GM08714 (cell line): ENCODE data around the gene EIF2B4.
A peak's percentile ranks its signal among the peaks of the same experiment; 100 is the strongest.

Experiments used
- H3K4me3 ChIP-seq: fragments of 200-500 bp; sonication (Bioruptor generic); 2 replicates; pipeline ENCODE4 v1.5.1; 2014; ENCODE audit warnings: mild to moderate bottlenecking, low read length, inconsistent platforms
- ZNF274 ChIP-seq: IDR thresholded peaks from 2 replicates; pipeline ENCODE4 v1.6.1; 2012; ENCODE audit warnings: mild to moderate bottlenecking, low read depth, low read length

Gene EIF2B4

DNA sequence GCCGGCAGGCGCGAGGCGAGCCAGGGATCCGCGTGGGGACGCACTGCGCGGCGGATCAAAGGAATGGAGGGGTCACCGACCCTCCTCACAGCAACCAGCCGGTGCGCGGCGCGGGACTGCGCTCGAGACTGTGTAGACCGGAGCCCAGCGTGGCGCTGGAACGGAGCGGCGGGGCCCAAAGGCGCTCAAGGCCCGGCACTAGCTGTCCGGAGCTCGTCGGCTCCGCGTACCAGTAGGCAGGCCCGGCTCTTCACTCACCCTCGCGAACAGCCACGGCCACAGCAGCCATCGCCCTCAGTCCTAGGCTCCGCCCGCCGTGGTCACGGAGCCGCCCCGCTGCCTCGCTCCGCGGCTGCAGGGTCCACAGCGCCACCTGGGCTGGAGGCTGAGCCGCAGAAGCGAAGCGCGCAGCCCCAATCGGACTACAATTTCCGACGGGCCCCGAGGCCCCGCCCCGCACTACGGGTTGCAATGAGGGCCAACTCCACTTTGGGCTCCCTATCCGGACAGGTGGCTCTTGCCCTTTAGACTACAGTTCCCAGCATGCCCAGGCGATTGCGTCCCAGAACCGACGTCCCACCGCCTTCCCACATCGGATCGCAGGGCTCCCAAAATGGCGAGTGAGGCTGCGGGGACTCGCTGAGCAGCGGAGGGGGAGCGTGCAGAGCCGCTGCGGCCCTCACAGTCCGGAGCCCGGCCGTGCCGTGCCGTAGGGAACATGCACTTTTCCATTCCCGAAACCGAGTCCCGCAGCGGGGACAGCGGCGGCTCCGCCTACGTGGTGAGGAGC, at the start of gene EIF2B4, which contains the start of gene SNX17:
EIF2B4 (minus strand) TSS at position 313 of the 790 bp plus-strand sequence; CDS start at position 289, 24 bp downstream.
SNX17 (plus strand) TSS at position 591 of the 790 bp plus-strand sequence; CDS start at position 719, 128 bp downstream.
- no peak for TF ChIP-seq ZNF274

GRCh38 chr2:27416151-27416550, 46.0 kb upstream of the EIF2B4 start:
- no peak for TF ChIP-seq ZNF274
- H3K4me3 ChIP-seq, result no peak overlapping the region

More for the DNA sequence above, at the start of gene EIF2B4, which contains the start of gene SNX17:
- H3K4me3 ChIP-seq, result peak within 1 kb of the TSS; percentile 73

DNA sequence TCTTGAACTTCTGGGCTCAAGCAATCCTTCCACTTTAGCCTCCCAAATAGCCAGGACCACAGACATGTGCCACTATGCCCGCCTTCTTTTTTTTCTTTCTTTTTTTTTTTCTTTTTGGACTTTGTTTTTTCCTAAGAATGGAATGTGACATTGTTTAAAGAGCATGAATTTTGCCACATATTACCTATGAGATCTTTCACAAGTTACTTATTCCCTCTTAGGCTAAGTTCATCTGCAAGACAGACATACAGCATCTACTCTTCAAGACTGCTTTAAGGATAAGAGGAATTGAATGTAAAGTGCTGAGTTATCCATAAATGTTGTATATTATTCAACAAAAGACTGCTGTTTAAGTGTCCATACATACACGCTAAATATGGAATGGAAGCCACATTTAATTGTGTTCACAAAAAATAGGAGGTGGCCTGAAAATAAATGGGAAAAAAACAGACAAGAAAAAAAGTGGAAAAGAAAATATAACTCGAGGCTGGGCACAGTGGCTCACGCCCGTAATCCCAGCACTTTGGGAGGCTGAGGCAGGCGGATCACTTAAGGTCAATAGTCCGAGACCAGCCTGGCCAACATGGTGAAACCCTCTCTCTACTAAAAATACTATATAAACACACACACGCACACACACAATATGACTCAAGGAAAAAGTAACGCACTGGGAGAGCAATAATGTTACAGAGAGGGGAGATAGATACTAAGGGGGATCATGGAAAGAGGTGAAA, 42.4 kb upstream of the EIF2B4 start:
- TF ChIP-seq ZNF274, result no peak
- H3K4me3 ChIP-seq, result no peak overlapping the region

GRCh38 chr2:27409321-27410073, 39.4 kb upstream of the EIF2B4 start, which contains the start of gene PPM1G:
PPM1G (minus strand) TSS chr2:27409591; CDS start chr2:27409422, 169 bp downstream.
- no peak for TF ChIP-seq ZNF274
- peak within 1 kb of the TSS; percentile 90 for H3K4me3 ChIP-seq

DNA sequence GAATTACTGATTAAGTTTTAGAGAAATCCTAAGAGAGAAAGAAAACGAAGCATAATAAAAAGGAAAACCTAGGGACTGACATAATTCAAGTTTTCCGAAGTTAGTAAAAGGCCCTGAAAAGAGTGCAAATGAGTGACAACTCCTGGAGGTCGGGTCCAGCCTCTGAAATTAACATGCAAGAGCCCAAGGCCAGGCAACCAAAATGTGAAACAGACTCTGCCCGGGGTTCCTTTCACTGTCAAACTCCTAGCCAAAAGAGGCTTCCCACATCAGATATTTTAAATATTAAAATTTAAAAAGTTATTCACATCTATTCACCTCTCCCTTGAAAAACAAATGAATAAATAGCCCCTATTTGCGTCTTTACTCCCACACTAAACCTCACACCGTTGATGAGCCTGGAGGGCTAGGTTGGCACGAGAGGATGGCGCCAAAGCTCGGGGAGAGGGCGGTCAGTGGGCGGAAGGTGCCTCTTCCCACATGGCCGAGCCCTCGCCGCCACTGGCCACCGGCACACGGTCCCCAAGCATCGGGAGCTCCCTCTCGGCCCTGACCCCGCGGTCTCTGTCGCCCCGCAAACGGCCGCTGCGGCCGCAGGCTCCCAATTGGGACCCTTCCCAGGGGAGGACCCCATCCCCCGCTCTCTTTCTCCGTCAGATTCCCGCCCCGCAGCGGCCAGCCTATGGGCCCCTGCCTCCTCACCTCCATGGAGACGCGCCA, 38.6 kb upstream of the EIF2B4 start:
- TF ChIP-seq ZNF274, result no peak
- H3K4me3 ChIP-seq, result peak overlapping the region; percentile 90

GRCh38 chr2:27407798-27408491, 37.8 kb upstream of the EIF2B4 start:
- no peak for TF ChIP-seq ZNF274
- H3K4me3 ChIP-seq, result peak overlapping the region; percentile 90

DNA sequence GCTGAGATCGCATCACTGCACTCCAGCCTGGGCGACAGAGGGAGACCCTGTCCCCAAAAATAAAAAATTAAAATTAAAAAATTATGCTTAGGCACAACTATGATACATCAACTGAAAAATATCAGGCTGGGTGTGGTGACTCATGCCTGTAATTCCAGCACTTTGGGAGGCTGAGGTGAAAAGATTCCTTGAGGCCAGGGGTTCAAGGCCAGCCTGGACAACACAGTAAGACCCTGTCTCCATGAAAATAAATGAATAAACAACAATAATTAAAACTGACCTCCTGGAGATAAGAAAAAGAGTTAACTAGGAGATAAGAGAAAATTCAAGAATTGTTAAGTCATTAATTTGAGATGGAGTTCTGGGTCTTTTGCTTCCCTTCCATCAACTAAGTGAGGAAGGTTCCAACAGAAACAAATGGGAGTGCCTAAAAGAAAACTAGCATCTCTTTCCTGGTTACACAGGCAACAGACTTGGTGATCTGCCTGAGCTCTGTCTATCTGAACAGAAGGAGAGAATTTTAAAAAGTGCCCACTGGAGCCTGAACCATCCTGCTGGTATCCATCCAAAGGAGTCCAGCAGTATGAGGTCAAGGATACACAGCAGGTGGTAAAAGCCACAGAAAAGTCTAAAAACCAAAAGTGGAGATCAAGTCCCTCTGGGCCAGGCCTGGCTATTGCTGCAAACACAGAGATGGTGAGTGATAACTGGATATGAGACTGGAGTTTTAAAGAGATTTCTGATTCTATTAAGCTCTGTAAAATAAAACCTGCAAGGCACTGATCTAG, 30.4 kb upstream of the EIF2B4 start:
- no peak for TF ChIP-seq ZNF274
- H3K4me3 ChIP-seq, result no peak overlapping the region

GRCh38 chr2:27398962-27399361, 28.8 kb upstream of the EIF2B4 start:
- no peak overlapping the region for H3K4me3 ChIP-seq

DNA sequence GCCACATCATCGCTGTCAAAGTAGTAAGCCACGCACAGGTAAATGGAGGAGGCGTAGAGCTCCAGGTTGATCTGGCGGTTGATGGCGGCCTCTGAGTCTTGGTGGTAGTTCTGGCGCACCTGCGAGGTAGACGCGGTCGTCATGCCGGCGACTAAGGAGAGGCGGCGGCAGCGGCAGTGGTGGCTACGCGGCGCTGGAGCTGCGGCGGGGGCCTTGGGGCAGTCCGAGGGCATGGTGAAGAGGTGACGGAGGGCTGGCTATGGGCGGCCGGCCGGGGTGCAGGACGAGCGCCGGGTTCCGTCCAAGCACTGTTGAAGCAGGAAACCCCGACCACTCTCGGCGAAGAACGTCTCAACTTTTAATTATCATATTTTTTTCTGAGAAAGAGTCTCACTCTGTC, 23.1 kb upstream of the EIF2B4 start:
- H3K4me3 ChIP-seq, result no peak overlapping the region
- TF ChIP-seq ZNF274, result no peak

More at GRCh38 chr2:27398962-27399361, 28.8 kb upstream of the EIF2B4 start:
- no peak for TF ChIP-seq ZNF274

GRCh38 chr2:27390822-27391679, 20.9 kb upstream of the EIF2B4 start:
- H3K4me3 ChIP-seq, result no peak overlapping the region
- TF ChIP-seq ZNF274, result no peak

- H3K4me3 ChIP-seq, result no peak overlapping the region
- no peak for TF ChIP-seq ZNF274
Measured at GRCh38 chr2:27381577-27382181, 11.5 kb upstream of the EIF2B4 start.
